NCI-H2107 treated with DMSO at 0.1 percent for 48 hours (cell line): ENCODE measurements around the gene FSHB.
"Not testable (repeated sequence)": the region's sequence is repeated elsewhere in the genome, so short reads cannot be mapped to it uniquely, and the experiment has no call there.

ENCODE experiments used
- DNase-seq: peaks from one replicate; lab custom pipeline; 2025; ENCODE audit not compliant: unreplicated experiment; lab: John Stamatoyannopoulos, UW

Gene FSHB

GRCh38 chr11:30230714-30231113, at the start of gene FSHB:
FSHB (plus strand) TSS chr11:30231014; CDS start chr11:30231903, 889 bp downstream.
- no peak for DNase-seq

GRCh38 chr11:30186748-30187147, 44.1 kb upstream of the FSHB start:
- DNase-seq = no peak

- DNase-seq = no peak
Observed at GRCh38 chr11:30192620-30193019, 38.2 kb upstream of the FSHB start.

GRCh38 chr11:30196400-30197206, 34.2 kb upstream of the FSHB start:
- DNase-seq = peak; percentile 2

GRCh38 chr11:30197869-30198268, 32.9 kb upstream of the FSHB start:
- no peak for DNase-seq

- not testable (repeated sequence) for DNase-seq
Observed at GRCh38 chr11:30202989-30203388, 27.8 kb upstream of the FSHB start.

- DNase-seq = no peak
Observed at GRCh38 chr11:30203850-30204249, 27.0 kb upstream of the FSHB start.

- DNase-seq = no peak
Observed at GRCh38 chr11:30206249-30206996, 24.4 kb upstream of the FSHB start.

GRCh38 chr11:30210357-30210756, 20.5 kb upstream of the FSHB start:
- DNase-seq = no peak

GRCh38 chr11:30216534-30216933, 14.3 kb upstream of the FSHB start:
- DNase-seq = no peak

- no peak for DNase-seq
Observed at GRCh38 chr11:30218278-30218677, 12.5 kb upstream of the FSHB start.

GRCh38 chr11:30225642-30226041, 5.2 kb upstream of the FSHB start:
- no peak for DNase-seq

GRCh38 chr11:30228323-30228884, 2.4 kb upstream of the FSHB start:
- no peak for DNase-seq

- DNase-seq = no peak
Observed at GRCh38 chr11:30239025-30239424, 8.2 kb downstream of the FSHB start.

- no peak for DNase-seq
Observed at GRCh38 chr11:30244265-30244664, 13.5 kb downstream of the FSHB start.

- DNase-seq = no peak
Observed at GRCh38 chr11:30245621-30246020, 14.8 kb downstream of the FSHB start.

- no peak for DNase-seq
Observed at GRCh38 chr11:30254307-30255298, 23.8 kb downstream of the FSHB start.

GRCh38 chr11:30255637-30256036, 24.8 kb downstream of the FSHB start:
- no peak for DNase-seq

- no peak for DNase-seq
Observed at GRCh38 chr11:30257058-30257457, 26.2 kb downstream of the FSHB start.

- no peak for DNase-seq
Observed at GRCh38 chr11:30258679-30259078, 27.9 kb downstream of the FSHB start.

GRCh38 chr11:30260813-30261212, 30.0 kb downstream of the FSHB start:
- DNase-seq = no peak
